Thoracic aorta (tissue), 2 donors: ENCODE results near the gene CA4. TPM values are rescaled to one million over a fixed set of nuclear protein-coding genes. Genes with fewer than 3 reads are reported as not detected.

Source experiments
- ATAC-seq: fragments of 150-250 bp; one replicate; pipeline ENCODE4 v1.8.0; 2017; ENCODE audit warnings: low read depth; ENCODE audit not compliant: insufficient number of reproducible peaks, low FRiP score
- DNase-seq: peaks from one replicate; pipeline ENCODE4 v3.0.0-alpha.2; 2020; ENCODE audit warnings: low spot score
- H3K27ac ChIP-seq, 2 donors: fragments of 200-600 bp; sonication (generic); 1 replicate in 1 of 2; 2 replicates in 1 of 2; pipeline ENCODE4 v1.5.1; 2016; ENCODE audit warnings: mild to moderate bottlenecking in 2 of 2, moderate library complexity in 2 of 2
- H3K27me3 ChIP-seq: fragments of 200-600 bp; sonication (generic); replicated peaks from 2 replicates; pipeline ENCODE4 v1.6.0; 2016; ENCODE audit warnings: mild to moderate bottlenecking; ENCODE audit not compliant: insufficient read depth
- H3K36me3 ChIP-seq: fragments of 200-600 bp; sonication (generic); one replicate; pipeline ENCODE4 v1.5.1; 2016
- H3K4me1 ChIP-seq, 2 donors: fragments of 200-600 bp; sonication (generic); 1 replicate in 1 of 2; 2 replicates in 1 of 2; pipeline versions ENCODE4 v1.5.1 to v1.6.0; 2016; ENCODE audit warnings: low read depth in 2 of 2, mild to moderate bottlenecking in 1 of 2; ENCODE audit not compliant: control insufficient read depth in 1 of 2
- H3K4me3 ChIP-seq: fragments of 200-600 bp; sonication (generic); 2 replicates; pipeline ENCODE4 v1.5.1; 2016; ENCODE audit warnings: mild to moderate bottlenecking
- H3K9me3 ChIP-seq: fragments of 200-600 bp; sonication (generic); 2 replicates; pipeline ENCODE4 v1.5.1; 2016
- total RNA-seq, 2 donors: library from RNA; depleted of rRNA; stranded (reverse); fragments of >200 nt; gene quantifications; one replicate each; pipeline versions ENCODE4 v1.1.0 to v1.2.3, GENCODE V29; 2016
- TF ChIP-seq, protein P1 (sequence below): fragments of 200-600 bp; sonication (generic); IDR thresholded peaks from one replicate; pipeline ENCODE4 v1.5.1; 2019; ENCODE audit warnings: antibody characterized with exemption

The CA4 gene
- total RNA-seq, 2 donors from 2014 or later: 1.2 to 4.3 TPM

DNA sequence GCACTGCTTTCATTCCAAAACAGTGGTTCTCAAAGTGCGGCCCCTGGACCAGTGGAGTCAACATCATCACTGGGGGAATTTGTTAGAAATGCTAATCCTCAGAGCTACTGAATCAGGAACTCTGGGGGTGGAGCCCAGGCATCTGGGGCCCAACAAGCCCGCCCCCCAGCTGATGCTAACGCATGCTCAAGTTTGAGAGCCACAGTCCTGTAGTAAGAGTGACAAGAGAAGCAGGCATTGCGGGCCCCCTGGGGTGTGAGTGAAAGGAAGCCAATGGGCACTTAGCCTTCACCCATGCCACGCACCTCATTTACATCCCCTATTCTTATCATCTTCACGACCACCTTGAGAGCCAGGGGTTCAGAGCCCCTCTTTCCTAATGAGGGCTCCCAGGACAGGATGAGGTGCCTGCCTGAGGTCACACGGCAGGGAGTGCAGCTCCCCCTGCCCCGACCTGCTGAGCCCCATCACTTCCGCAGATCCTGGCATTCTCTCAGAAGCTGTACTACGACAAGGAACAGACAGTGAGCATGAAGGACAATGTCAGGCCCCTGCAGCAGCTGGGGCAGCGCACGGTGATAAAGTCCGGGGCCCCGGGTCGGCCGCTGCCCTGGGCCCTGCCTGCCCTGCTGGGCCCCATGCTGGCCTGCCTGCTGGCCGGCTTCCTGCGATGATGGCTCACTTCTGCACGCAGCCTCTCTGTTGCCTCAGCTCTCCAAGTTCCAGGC is 9.1 kb downstream of the CA4 start:
- Histone ChIP-seq H3K27ac (no peak overlapping the region), H3K4me3 (no peak overlapping the region), H3K36me3 (no peaks in the 10 kb centered on the region), H3K9me3 (no peaks in the 10 kb centered on the region), H3K4me1 (no peaks in the 10 kb centered on the region), H3K27me3 (no peaks in the 10 kb centered on the region)
- TF ChIP-seq, protein P1, sequence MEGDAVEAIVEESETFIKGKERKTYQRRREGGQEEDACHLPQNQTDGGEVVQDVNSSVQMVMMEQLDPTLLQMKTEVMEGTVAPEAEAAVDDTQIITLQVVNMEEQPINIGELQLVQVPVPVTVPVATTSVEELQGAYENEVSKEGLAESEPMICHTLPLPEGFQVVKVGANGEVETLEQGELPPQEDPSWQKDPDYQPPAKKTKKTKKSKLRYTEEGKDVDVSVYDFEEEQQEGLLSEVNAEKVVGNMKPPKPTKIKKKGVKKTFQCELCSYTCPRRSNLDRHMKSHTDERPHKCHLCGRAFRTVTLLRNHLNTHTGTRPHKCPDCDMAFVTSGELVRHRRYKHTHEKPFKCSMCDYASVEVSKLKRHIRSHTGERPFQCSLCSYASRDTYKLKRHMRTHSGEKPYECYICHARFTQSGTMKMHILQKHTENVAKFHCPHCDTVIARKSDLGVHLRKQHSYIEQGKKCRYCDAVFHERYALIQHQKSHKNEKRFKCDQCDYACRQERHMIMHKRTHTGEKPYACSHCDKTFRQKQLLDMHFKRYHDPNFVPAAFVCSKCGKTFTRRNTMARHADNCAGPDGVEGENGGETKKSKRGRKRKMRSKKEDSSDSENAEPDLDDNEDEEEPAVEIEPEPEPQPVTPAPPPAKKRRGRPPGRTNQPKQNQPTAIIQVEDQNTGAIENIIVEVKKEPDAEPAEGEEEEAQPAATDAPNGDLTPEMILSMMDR: no peak
- no peak for ATAC-seq
- DNase-seq: no peak

DNA sequence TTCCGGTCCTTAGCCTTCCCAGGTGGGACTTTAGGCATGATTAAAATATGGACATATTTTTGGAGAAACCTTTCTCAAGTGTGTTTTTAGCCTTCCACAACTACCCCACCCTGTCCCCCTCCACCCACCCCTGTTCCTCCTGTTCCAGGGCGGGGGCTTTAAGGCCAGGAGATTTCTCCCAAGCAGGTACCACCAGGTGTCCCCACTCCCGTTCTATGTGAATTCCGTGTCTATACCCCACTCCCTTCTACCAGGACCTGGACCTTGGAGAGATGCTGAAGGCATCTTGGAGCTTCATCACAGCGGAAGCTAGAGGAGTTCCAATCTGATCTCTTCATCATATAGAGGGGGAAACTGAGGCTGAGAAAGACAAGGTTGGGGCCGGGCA is 9.7 kb downstream of the CA4 start:
- H3K4me1 ChIP-seq: no peaks in the 10 kb centered on the region
- H3K27ac ChIP-seq: no peak overlapping the region
- no peak overlapping the region for H3K4me3 ChIP-seq
- no peaks in the 10 kb centered on the region for H3K27me3 ChIP-seq
- DNase-seq (no peak), ATAC-seq (no peak)
- TF ChIP-seq, protein P1: no peak
- H3K36me3 ChIP-seq: no peaks in the 10 kb centered on the region
- no peaks in the 10 kb centered on the region for H3K9me3 ChIP-seq

DNA sequence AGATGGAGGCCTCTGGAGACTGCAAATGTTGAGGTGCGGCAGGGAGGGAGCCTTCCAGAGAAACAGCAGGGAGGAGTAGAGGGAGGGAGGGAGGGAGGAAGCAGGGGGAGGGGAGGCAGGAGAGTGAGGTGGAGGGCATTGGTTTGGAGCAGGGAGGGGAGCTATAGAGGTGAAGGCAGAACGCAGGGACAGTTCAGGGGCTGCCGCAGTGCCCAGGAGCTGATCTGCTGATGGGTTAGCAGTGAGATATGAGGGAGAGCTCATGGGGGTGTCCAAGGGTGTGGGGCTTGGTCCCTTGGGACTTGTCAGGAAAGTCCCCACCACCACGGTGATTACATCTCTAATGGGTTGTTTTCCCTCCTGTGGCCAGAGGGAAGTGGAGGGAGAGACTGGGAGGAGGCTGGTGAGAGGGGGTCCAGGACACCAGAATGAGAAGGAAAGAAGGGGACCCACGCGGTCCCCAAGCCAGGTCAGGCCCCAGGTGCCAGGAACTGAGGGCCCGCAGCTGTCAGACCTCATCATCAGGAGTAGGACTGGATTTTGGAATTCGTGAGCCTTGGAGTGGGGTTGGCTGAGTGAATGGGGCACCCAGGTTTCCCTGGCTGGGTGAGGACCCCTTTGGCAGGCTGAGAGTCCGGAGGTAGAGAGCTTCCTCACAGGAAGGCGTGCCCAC is 11.2 kb downstream of the CA4 start:
- no peaks in the 10 kb centered on the region for H3K27me3 ChIP-seq
- H3K36me3 ChIP-seq: no peaks in the 10 kb centered on the region
- H3K9me3 ChIP-seq: no peaks in the 10 kb centered on the region
- no peak overlapping the region for H3K4me3 ChIP-seq
- ATAC-seq (no peak), DNase-seq (no peak)
- TF ChIP-seq, protein P1: no peak
- no peaks in the 10 kb centered on the region for H3K4me1 ChIP-seq
- no peak overlapping the region for H3K27ac ChIP-seq

DNA sequence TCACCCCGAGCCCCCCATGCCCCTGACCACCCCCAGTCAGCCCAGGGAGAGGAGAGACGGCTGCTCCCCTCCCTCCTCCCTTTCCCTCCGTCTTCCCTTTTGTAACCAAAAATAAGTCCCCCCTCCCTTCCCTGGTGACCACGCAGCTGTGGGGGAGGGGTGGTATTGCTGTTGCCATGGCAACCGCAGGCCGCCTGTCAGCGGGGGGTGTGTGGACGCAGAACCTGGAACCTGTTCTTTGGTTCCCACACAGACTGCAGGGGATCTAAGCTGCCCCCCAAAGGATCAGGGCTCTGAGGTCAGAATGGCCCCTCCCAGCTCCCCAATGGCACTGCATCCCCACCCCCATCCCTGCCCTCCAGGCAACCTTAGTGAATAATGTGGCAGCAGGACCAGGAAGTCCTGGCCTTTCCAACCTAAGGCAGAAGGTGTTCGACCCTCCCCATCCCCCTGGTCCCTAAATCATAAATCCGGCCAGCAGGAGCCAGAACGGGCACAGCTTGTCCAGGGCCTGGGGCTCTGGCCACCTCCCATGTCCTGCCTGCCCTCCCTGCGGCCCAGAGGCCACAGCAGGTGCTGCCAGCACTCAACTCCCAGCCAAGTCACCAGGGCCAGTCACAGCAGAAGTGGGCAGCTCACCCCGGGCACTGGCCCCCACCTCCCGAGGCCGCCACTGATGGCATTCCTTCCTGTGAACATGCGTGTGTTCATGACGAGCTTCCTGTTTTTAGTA is 12.0 kb downstream of the CA4 start:
- no peak overlapping the region for H3K27ac ChIP-seq
- no peak overlapping the region for H3K4me3 ChIP-seq
- ATAC-seq (no peak), DNase-seq (no peak)
- TF ChIP-seq, protein P1: no peak
- H3K27me3 ChIP-seq: no peaks in the 10 kb centered on the region
- H3K4me1 ChIP-seq: no peaks in the 10 kb centered on the region
- H3K9me3 ChIP-seq: no peaks in the 10 kb centered on the region
- no peaks in the 10 kb centered on the region for H3K36me3 ChIP-seq

DNA sequence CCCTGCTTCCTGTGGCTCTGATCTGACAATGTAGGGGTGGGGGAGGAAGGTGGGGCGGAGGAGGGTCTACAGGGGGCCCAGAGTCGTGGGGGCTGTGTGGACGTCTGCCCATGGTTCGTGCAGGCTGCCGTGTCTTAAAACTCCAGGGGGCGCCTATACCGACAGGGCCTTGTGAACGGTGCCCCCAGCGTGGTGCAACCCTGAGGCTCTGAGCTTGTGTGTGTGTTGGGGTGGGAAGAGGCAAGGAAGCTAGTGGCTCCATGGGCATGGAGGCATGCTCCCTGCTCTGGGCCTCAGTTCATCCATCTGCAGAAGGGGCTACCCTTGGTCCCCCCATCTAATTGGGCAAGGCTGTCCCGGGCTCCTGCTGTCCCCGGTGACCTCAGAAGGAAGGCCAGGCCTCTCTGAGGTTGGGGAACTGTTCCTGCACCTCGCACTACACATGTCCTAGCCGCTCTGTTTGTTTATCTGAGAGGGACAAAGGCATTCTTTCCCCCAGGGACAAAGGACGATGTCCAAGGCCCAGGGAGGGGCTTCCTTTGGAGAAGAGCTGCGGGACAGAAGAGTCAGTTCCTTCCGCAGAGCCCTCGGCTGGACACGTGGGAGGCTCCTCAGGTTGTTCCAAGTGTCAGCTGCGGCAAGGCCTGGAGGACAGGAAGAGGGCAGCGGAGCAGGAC is 13.5 kb downstream of the CA4 start:
- Histone ChIP-seq H3K27ac (no peak overlapping the region), H3K4me1 (no peaks in the 10 kb centered on the region), H3K9me3 (no peaks in the 10 kb centered on the region), H3K27me3 (no peaks in the 10 kb centered on the region), H3K4me3 (no peak overlapping the region), H3K36me3 (no peaks in the 10 kb centered on the region)
- TF ChIP-seq, protein P1: no peak
- ATAC-seq: no peak
- DNase-seq: no peak
